HepG2 (cell line): Measurements from ENCODE around the gene THPO. TPM values are rescaled to one million over a fixed set of nuclear protein-coding genes. Genes with fewer than 3 reads are reported as not detected.
A peak's percentile ranks its signal among the peaks of the same experiment; 100 is the strongest.

ENCODE experiments used
- ATAC-seq: fragments of 200-7000 bp; cut with Tn5 transposase; 3 replicates; pipeline ENCODE4 v1.9.1; 2020; ENCODE audit warnings: mild to moderate bottlenecking, moderate library complexity
- BruUV-seq: library from RNA; stranded (reverse); fragments of 400-500 nt; replicated peaks from 2 replicates; lab custom pipeline; 2021; lab: Mats Ljungman, UMichigan
- CTCF ChIA-PET: fragments of 300-600 bp; formaldehyde crosslinking; extraction: SDS; loops from one replicate; lab custom pipeline; 2021; ENCODE audit warnings: low total read pairs, inconsistent platforms, low intra/inter-chr PET ratio; lab: Yijun Ruan, JAX
- POLR2A ChIA-PET: fragments of 350-600 bp; sonication (Branson Sonifier 250); formaldehyde crosslinking; loops from one replicate; lab custom pipeline; 2020; ENCODE audit warnings: antibody characterized with exemption, inconsistent platforms; lab: Yijun Ruan, JAX
- DNase-seq: peaks from one replicate; pipeline ENCODE4 v3.0.0-alpha.2; 2015; ENCODE audit warnings: low spot score
- FAIRE-seq: peaks from 3 replicates; lab custom pipeline; 2011; peaks lifted over from hg19 to GRCh38; lab: Jason Lieb, UNC
- H2AFZ ChIP-seq: one replicate; pipeline ENCODE4 v1.6.1; 2011; ENCODE audit warnings: low read length, inconsistent platforms
- H3K27ac ChIP-seq: fragments of 300-600 bp; 3 replicates; pipeline ENCODE4 v1.8.0; 2011; ENCODE audit warnings: mixed run types, mild to moderate bottlenecking, mixed read lengths, low read length, inconsistent platforms; ENCODE audit not compliant: insufficient read depth; ENCODE audit errors: extremely low read length
- H3K27me3 ChIP-seq, 2 experiments: fragments of 200-600 bp in 1 of 2; 2 replicates in 1 of 2; 3 replicates in 1 of 2; pipeline versions ENCODE4 v1.6.0 to v1.8.0; 2011; ENCODE audit warnings: low read length in 2 of 2, mild to moderate bottlenecking in 2 of 2, moderate library complexity in 2 of 2, inconsistent platforms in 1 of 2; ENCODE audit not compliant: insufficient read depth in 2 of 2, control insufficient read depth in 1 of 2
- H3K36me3 ChIP-seq, 2 experiments: fragments of 200-600 bp in 1 of 2; replicated peaks in 1 of 2; 2 replicates in 1 of 2; 3 replicates in 1 of 2; pipeline versions ENCODE4 v1.5.1 to v1.8.0; 2011; ENCODE audit warnings: low read length in 2 of 2, inconsistent platforms in 1 of 2; ENCODE audit not compliant: insufficient read depth in 2 of 2, control insufficient read depth in 1 of 2
- H3K4me1 ChIP-seq: 2 replicates; pipeline ENCODE4 v1.5.1; 2012; ENCODE audit warnings: low read length, inconsistent platforms; ENCODE audit not compliant: insufficient read depth
- H3K4me2 ChIP-seq: 2 replicates; pipeline ENCODE4 v1.6.0; 2011; ENCODE audit warnings: low read depth, low read length, inconsistent platforms
- H3K4me3 ChIP-seq, 3 experiments: fragments of 200-600 bp in 1 of 3; sonication (generic), shearing (Covaris generic) in 1 of 3; replicated peaks in 1 of 3; 2 replicates each; pipeline ENCODE4 v1.5.1; 2011 to 2016; ENCODE audit warnings: low read length in 3 of 3, inconsistent platforms in 2 of 3, low read depth in 2 of 3, mild to moderate bottlenecking in 2 of 3, control low read depth in 1 of 3, mixed read lengths in 1 of 3; ENCODE audit not compliant: insufficient read depth in 1 of 3
- H3K79me2 ChIP-seq: one replicate; pipeline ENCODE4 v1.6.1; 2011; ENCODE audit warnings: low read length, inconsistent platforms; ENCODE audit not compliant: insufficient read depth
- H3K9ac ChIP-seq: 2 replicates; pipeline ENCODE4 v1.6.0; 2011; ENCODE audit warnings: mild to moderate bottlenecking, low read depth, low read length, inconsistent platforms; ENCODE audit not compliant: insufficient read depth
- H3K9me3 ChIP-seq: 2 replicates; pipeline ENCODE4 v1.5.1; 2012; ENCODE audit warnings: mild to moderate bottlenecking, low read length
- H4K20me1 ChIP-seq: 2 replicates; pipeline ENCODE4 v1.6.0; 2011; ENCODE audit warnings: inconsistent platforms, mild to moderate bottlenecking, low read length, moderate library complexity; ENCODE audit not compliant: insufficient read depth
- AGO2 ChIP-seq: fragments of 200-400 bp; formaldehyde crosslinking; optimal IDR thresholded peaks from 2 replicates; pipeline ENCODE3; 2017; ENCODE audit warnings: mild to moderate bottlenecking, low read depth, low read length, moderate library complexity
- AHR ChIP-seq: IDR thresholded peaks from 2 replicates; pipeline ENCODE4 v1.6.1; 2018; ENCODE audit warnings: missing genetic modification reagents, missing compliant biosample characterization
- FOXP1 ChIP-seq, 2 experiments: fragments of 450-650 bp in 1 of 2; IDR thresholded peaks; 2 replicates each; pipeline ENCODE4 v1.6.1; 2017 to 2018; ENCODE audit warnings: antibody characterized with exemption in 1 of 2
- MLX ChIP-seq: IDR thresholded peaks from 2 replicates; pipeline ENCODE4 v1.6.1; 2016
- POLR2A ChIP-seq, 2 experiments: IDR thresholded peaks; 2 replicates each; pipeline ENCODE4 v1.6.1; 2011; ENCODE audit warnings: low read depth in 2 of 2, low read length in 2 of 2, mild to moderate bottlenecking in 1 of 2, moderate library complexity in 1 of 2; ENCODE audit not compliant: insufficient read depth in 1 of 2
- RBFOX2 ChIP-seq: fragments of 200-400 bp; formaldehyde crosslinking; IDR thresholded peaks from 2 replicates; pipeline ENCODE4 v1.6.1; 2017; ENCODE audit warnings: low read depth, mild to moderate bottlenecking, low read length
- SIX4 ChIP-seq: sonication (generic); formaldehyde crosslinking; IDR thresholded peaks from 2 replicates; pipeline ENCODE4 v1.4.0; 2020; ENCODE audit warnings: missing genetic modification reagents
- ZNF619 ChIP-seq: sonication (generic); formaldehyde crosslinking; IDR thresholded peaks from 2 replicates; pipeline ENCODE4 v1.4.0; 2020; ENCODE audit warnings: mild to moderate bottlenecking, missing genetic modification reagents
- WGBS: methylation state at CpG from one replicate; pipeline ENCODE4 v1.1.6; 2017; ENCODE audit warnings: low lambda C conversion rate; 5-methylcytosine and 5-hydroxymethylcytosine counted together
- in situ Hi-C: cut with HindIII; loops from 2 replicates; pipeline ENCODE4 v1.10.0; 2017; ENCODE audit warnings: low pct_unique_long_range_greater_than_20kb; ENCODE audit not compliant: extremely low pct_ligation_motif_present
- intact Hi-C: fragments of 100-400 bp; cut with micrococcal nuclease; formaldehyde crosslinking; loops from one replicate; pipeline ENCODE4 v1.10.0; 2022; ENCODE audit not compliant: unreplicated experiment
- polyA plus RNA-seq, 8 experiments: library from polyadenylated mRNA; depleted of rRNA in 3 of 8; stranded (reverse) in 7 of 8; unstranded in 1 of 8; fragments of >200 nt; fragmentation: Illumina TruSeq in 4 of 8; extraction: Trizol in 4 of 8; gene quantifications; 2 replicates each; pipeline versions ENCODE4 v1.2.1 to v1.2.3, GENCODE V29; 2011 to 2016; ENCODE audit warnings: low read depth in 4 of 8, missing spikeins in 1 of 8, mixed read lengths in 1 of 8; ENCODE audit not compliant: insufficient read depth in 1 of 8
- small RNA-seq, 3 experiments: library from RNA; depleted of rRNA; stranded (forward); fragments of <200 nt; gene quantifications; one replicate each; pipeline ENCODE3, GENCODE V24; 2012; ENCODE audit warnings: low read depth in 2 of 3, low replicate concordance in 1 of 3; ENCODE audit not compliant: insufficient read length in 3 of 3, insufficient read depth in 2 of 3
- total RNA-seq, 5 experiments: library from RNA; depleted of rRNA; stranded (reverse); fragments of >200 nt; fragmentation: Illumina TruSeq; extraction: Trizol; gene quantifications; 2 replicates each; pipeline ENCODE4 v1.2.3, GENCODE V29; 2016; ENCODE audit warnings: low read depth in 1 of 5

The THPO gene
- total and polyA plus RNA-seq, 2 of the 13 experiments (the other 11 are each of a cell fraction or from before 2014, with no cell fraction given): 2.8 to 4.8 TPM

GRCh38 chr3:184323696-184324095 lies 54.3 kb downstream of the THPO start:
- no peak for DNase-seq
- no peak for ATAC-seq
- 95% methylated on average over 8 of the region's 8 CpGs for WGBS
- Histone ChIP-seq H3K9me3 (no peaks in the 10 kb centered on the region), H3K27me3 (no peaks in the 10 kb centered on the region), H3K4me1 (peaks cover 11% of the 10 kb centered on the region), H2AFZ (no peak overlapping the region), H4K20me1 (peaks cover 17% of the 10 kb centered on the region; the same call in 1 of the 2 replicates), H3K9ac (no peak overlapping the region), H3K4me3 (no peak overlapping the region), H3K79me2 (peaks cover 19% of the 10 kb centered on the region), H3K36me3 (peaks cover 63 to 98% of the 10 kb centered on the region in 2 experiments), H3K27ac (no peak overlapping the region), H3K4me2 (no peak overlapping the region)
- ChIA-PET POLR2A (interaction anchor here (1.1 to 1.4 kb wide), 2 partner anchors 8 to 21 kb away, joined by 3 read pairs; no protein-coding TSS in a partner anchor), CTCF (no interaction called here)
- no peak for FAIRE-seq
- TF ChIP-seq SIX4 (CRISPR knock-in tag) (no peak), MLX (CRISPR knock-in tag) (no peak), POLR2A (IDR thresholded peaks at IDR 0.05; ENCODE audit: insufficient read depth in 1 of 2, low read depth in 2 of 2, low read length in 2 of 2) (peak in 1 of 2 experiments; percentile 22; a peak in 1 of 4 replicates)
- intact Hi-C loops: no loop called here
- no TSS peak for BruUV-seq
- in situ Hi-C loops: no loop called here

- Histone ChIP-seq H3K4me3 (no peak overlapping the region), H3K9ac (no peak overlapping the region), H4K20me1 (peaks cover 21% of the 10 kb centered on the region), H3K36me3 (peaks cover 62 to 95% of the 10 kb centered on the region in 2 experiments), H3K4me1 (peaks cover 19% of the 10 kb centered on the region), H3K9me3 (no peaks in the 10 kb centered on the region), H3K27me3 (no peaks in the 10 kb centered on the region), H2AFZ (no peak overlapping the region), H3K79me2 (peaks cover 26% of the 10 kb centered on the region), H3K4me2 (no peak overlapping the region), H3K27ac (no peak overlapping the region)
- BruUV-seq: TSS peak; percentile 31
- ChIA-PET CTCF (no interaction called here), POLR2A (interaction anchor here (1.4 kb wide), 1 partner anchor 22 kb away, joined by 3 read pairs; no protein-coding TSS in a partner anchor)
- in situ Hi-C loops (no loop called here), intact Hi-C loops (no loop called here)
- TF ChIP-seq ZNF619 (CRISPR knock-in tag): no peak
- TF ChIP-seq FOXP1 (IDR thresholded peaks at IDR 0.05): no peak
- TF ChIP-seq FOXP1 (CRISPR knock-in tag; IDR thresholded peaks at IDR 0.05): no peak
- peak; percentile 62; the same call in 1 of the 2 replicates for TF ChIP-seq RBFOX2
- TF ChIP-seq AHR (CRISPR knock-in tag): no peak
- TF ChIP-seq AGO2: peak; percentile 89
- 96% methylated on average over 19 of the region's 20 CpGs for WGBS
- DNase-seq: no peak
- no peak for ATAC-seq
- no peak for FAIRE-seq
These were observed 55.1 kb downstream of the THPO start for GRCh38 chr3:184322731-184323487.

Small RNA genes lying within 50 kb of the gene (small RNA-seq; reads per million reads assigned to genes)
- 733 to 8,070 (median 1,204) reads per million in 3 experiments for gene SNORD66

Other genes starting within 250 kb of the THPO start
- gene EIF2B5, start 242.8 kb downstream of the THPO start, total RNA-seq (2016; rRNA removed; fragmentation: Illumina TruSeq; extraction: Trizol): 60.2 and 60.3 TPM in 2 replicates
- 38.4 and 42.2 TPM in 2 replicates for gene EIF2B5, start 242.8 kb downstream of the THPO start, polyA plus RNA-seq (2011; rRNA removed)
- gene DVL3, start 222.8 kb downstream of the THPO start, total RNA-seq (2016; rRNA removed; fragmentation: Illumina TruSeq; extraction: Trizol): 25.4 and 29.0 TPM in 2 replicates
- gene DVL3, start 222.8 kb downstream of the THPO start, polyA plus RNA-seq (2011; rRNA removed): 36.1 and 42.9 TPM in 2 replicates
- 124 and 126 TPM in 2 replicates for gene AP2M1, start 203.4 kb downstream of the THPO start, total RNA-seq (2016; rRNA removed; fragmentation: Illumina TruSeq; extraction: Trizol)
- gene AP2M1, start 203.4 kb downstream of the THPO start, polyA plus RNA-seq (2011; rRNA removed): 146 and 189 TPM in 2 replicates
- 32.7 and 38.8 TPM in 2 replicates for gene ABCF3, start 192.0 kb downstream of the THPO start, total RNA-seq (2016; rRNA removed; fragmentation: Illumina TruSeq; extraction: Trizol)
- 46.5 and 48.2 TPM in 2 replicates for gene ABCF3, start 192.0 kb downstream of the THPO start, polyA plus RNA-seq (2011; rRNA removed)
- 0.04 TPM in 1 of 2 replicates, not detected in the other for gene VWA5B2, start 148.6 kb downstream of the THPO start, total RNA-seq (2016; rRNA removed; fragmentation: Illumina TruSeq; extraction: Trizol)
- 0.03 and 0.04 TPM in 2 replicates for gene VWA5B2, start 148.6 kb downstream of the THPO start, polyA plus RNA-seq (2011; rRNA removed)
- gene ALG3, start 129.2 kb downstream of the THPO start, total RNA-seq (2016; rRNA removed; fragmentation: Illumina TruSeq; extraction: Trizol): 28.8 and 46.6 TPM in 2 replicates
- gene ALG3, start 129.2 kb downstream of the THPO start, polyA plus RNA-seq (2011; rRNA removed): 57.1 and 63.2 TPM in 2 replicates
- 13.1 and 16.4 TPM in 2 replicates for gene EEF1AKMT4, start 128.5 kb downstream of the THPO start, total RNA-seq (2016; rRNA removed; fragmentation: Illumina TruSeq; extraction: Trizol)
- gene EEF1AKMT4, start 128.5 kb downstream of the THPO start, polyA plus RNA-seq (2011; rRNA removed): 14.6 and 15.8 TPM in 2 replicates
- 0.27 TPM in 1 of 2 replicates, not detected in the other for gene CAMK2N2, start 116.7 kb downstream of the THPO start, total RNA-seq (2016; rRNA removed; fragmentation: Illumina TruSeq; extraction: Trizol)
- 0.04 and 0.12 TPM in 2 replicates for gene CAMK2N2, start 116.7 kb downstream of the THPO start, polyA plus RNA-seq (2011; rRNA removed)
- gene ECE2, start 102.2 kb downstream of the THPO start, total RNA-seq (2016; rRNA removed; fragmentation: Illumina TruSeq; extraction: Trizol): not detected in 2 replicates
- 0.03 TPM in 1 of 2 replicates, not detected in the other for gene ECE2, start 102.2 kb downstream of the THPO start, polyA plus RNA-seq (2011; rRNA removed)
- gene PSMD2, start 79.0 kb downstream of the THPO start, total RNA-seq (2016; rRNA removed; fragmentation: Illumina TruSeq; extraction: Trizol): 200 and 312 TPM in 2 replicates
- 125 and 152 TPM in 2 replicates for gene PSMD2, start 79.0 kb downstream of the THPO start, polyA plus RNA-seq (2011; rRNA removed)
- gene EIF4G1, start 63.6 kb downstream of the THPO start, total RNA-seq (2016; rRNA removed; fragmentation: Illumina TruSeq; extraction: Trizol): 213 and 244 TPM in 2 replicates
- gene EIF4G1, start 63.6 kb downstream of the THPO start, polyA plus RNA-seq (2011; rRNA removed): 208 and 228 TPM in 2 replicates
- 7.4 and 9.3 TPM in 2 replicates for gene FAM131A, start 40.6 kb downstream of the THPO start, total RNA-seq (2016; rRNA removed; fragmentation: Illumina TruSeq; extraction: Trizol)
- gene FAM131A, start 40.6 kb downstream of the THPO start, polyA plus RNA-seq (2011; rRNA removed): 9.2 and 14.1 TPM in 2 replicates
- gene CLCN2, start 16.6 kb downstream of the THPO start, total RNA-seq (2016; rRNA removed; fragmentation: Illumina TruSeq; extraction: Trizol): 5.2 and 13.5 TPM in 2 replicates
- 11.4 and 14.3 TPM in 2 replicates for gene CLCN2, start 16.6 kb downstream of the THPO start, polyA plus RNA-seq (2011; rRNA removed)
- 109 and 118 TPM in 2 replicates for gene POLR2H, start 16.5 kb downstream of the THPO start, total RNA-seq (2016; rRNA removed; fragmentation: Illumina TruSeq; extraction: Trizol)
- 165 and 194 TPM in 2 replicates for gene POLR2H, start 16.5 kb downstream of the THPO start, polyA plus RNA-seq (2011; rRNA removed)
- gene CHRD, start 1.8 kb upstream of the THPO start, total RNA-seq (2016; rRNA removed; fragmentation: Illumina TruSeq; extraction: Trizol): 3.4 and 22.2 TPM in 2 replicates
- gene CHRD, start 1.8 kb upstream of the THPO start, polyA plus RNA-seq (2011; rRNA removed): 35.2 and 59.2 TPM in 2 replicates
- not detected in 2 replicates for gene EPHB3, start 183.6 kb upstream of the THPO start, total RNA-seq (2016; rRNA removed; fragmentation: Illumina TruSeq; extraction: Trizol)
- 0.01 TPM in 2 replicates for gene EPHB3, start 183.6 kb upstream of the THPO start, polyA plus RNA-seq (2011; rRNA removed)